Neural cell (in vitro differentiated cells): ENCODE results near the gene MZF1. TPM values are rescaled to one million over a fixed set of nuclear protein-coding genes. Genes with fewer than 3 reads are reported as not detected.

Experiments
- H2AFZ ChIP-seq: fragments of 200-600, 300-800 bp; sonication (generic), shearing (Covaris generic); 2 replicates; pipeline ENCODE4 v1.6.0; 2014; ENCODE audit warnings: low read depth, mild to moderate bottlenecking, antibody characterized with exemption, low read length, moderate library complexity
- H3F3A ChIP-seq: fragments of 200-600 bp; shearing (Covaris generic); 2 replicates; pipeline ENCODE4 v1.6.1; 2016; ENCODE audit warnings: mild to moderate bottlenecking, moderate library complexity, mixed read lengths, antibody characterized with exemption, low read length; ENCODE audit not compliant: insufficient read depth, poor library complexity, severe bottlenecking
- H3K27ac ChIP-seq: fragments of 200-600, 300-800 bp; sonication (generic), shearing (Covaris generic); 2 replicates; pipeline ENCODE4 v1.5.1; 2014; ENCODE audit warnings: mild to moderate bottlenecking, low read length, moderate library complexity
- H3K27me3 ChIP-seq: fragments of 300-800, 200-600 bp; sonication (generic), shearing (Covaris generic); 2 replicates; pipeline ENCODE4 v1.6.0; 2014; ENCODE audit warnings: mild to moderate bottlenecking, low read depth, low read length, moderate library complexity; ENCODE audit not compliant: insufficient read depth
- H3K36me3 ChIP-seq: fragments of 300-800, 200-600 bp; sonication (generic), shearing (Covaris generic); 2 replicates; pipeline ENCODE4 v1.5.1; 2014; ENCODE audit warnings: mild to moderate bottlenecking, antibody characterized with exemption, low read length, moderate library complexity; ENCODE audit not compliant: insufficient read depth
- H3K4me2 ChIP-seq: fragments of 300-800, 200-600 bp; sonication (generic), shearing (Covaris generic); 2 replicates; pipeline ENCODE4 v1.6.0; 2014; ENCODE audit warnings: mild to moderate bottlenecking, low read length
- H3K4me3 ChIP-seq: fragments of 300-800, 200-600 bp; sonication (generic), shearing (Covaris generic); 2 replicates; pipeline ENCODE4 v1.5.1; 2014; ENCODE audit warnings: mild to moderate bottlenecking, low read length, moderate library complexity
- H3K79me2 ChIP-seq: fragments of 200-600 bp; shearing (Covaris generic); replicated peaks from 2 replicates; pipeline ENCODE4 v1.6.0; 2014; ENCODE audit warnings: mild to moderate bottlenecking, low read length, moderate library complexity; ENCODE audit not compliant: insufficient read depth
- H3K9ac ChIP-seq: fragments of 300-800, 200-600 bp; sonication (generic), shearing (Covaris generic); 2 replicates; pipeline ENCODE4 v1.6.1; 2016; ENCODE audit warnings: mild to moderate bottlenecking, low read length, mixed read lengths
- H3K9me2 ChIP-seq: fragments of 200-600 bp; shearing (Covaris generic); 2 replicates; pipeline ENCODE4 v1.6.1; 2016; ENCODE audit warnings: mild to moderate bottlenecking, low read length, mixed read lengths; ENCODE audit not compliant: insufficient read depth
- H3K9me3 ChIP-seq: fragments of 200-600, 300-800 bp; sonication (generic), shearing (Covaris generic); 2 replicates; pipeline ENCODE4 v1.6.1; 2016; ENCODE audit warnings: mild to moderate bottlenecking, mixed run types, low read length, moderate library complexity, mixed read lengths
- H4K20me1 ChIP-seq: fragments of 200-600 bp; shearing (Covaris generic); 2 replicates; pipeline ENCODE4 v1.6.1; 2016; ENCODE audit warnings: mild to moderate bottlenecking, mixed run types; ENCODE audit not compliant: insufficient read depth
- CTCF ChIP-seq: fragments of 450-650 bp; IDR thresholded peaks from 2 replicates; pipeline ENCODE4 v1.5.1; 2014; ENCODE audit warnings: antibody characterized with exemption, mild to moderate bottlenecking, moderate library complexity; ENCODE audit not compliant: poor library complexity, severe bottlenecking
- EP300 ChIP-seq: fragments of 450-650 bp; conservative IDR thresholded peaks from 2 replicates; pipeline ENCODE4 v1.6.1; 2014; ENCODE audit warnings: antibody characterized with exemption, mild to moderate bottlenecking, moderate library complexity; ENCODE audit not compliant: poor library complexity, severe bottlenecking
- EZH2 ChIP-seq: fragments of 200-600, 300-800 bp; shearing (Covaris generic), sonication (generic); IDR thresholded peaks from 2 replicates; pipeline ENCODE4 v1.6.1; 2014; ENCODE audit warnings: antibody characterized with exemption, low read length, borderline replicate concordance, mild to moderate bottlenecking; ENCODE audit not compliant: insufficient read depth, poor library complexity, severe bottlenecking
- MXI1 ChIP-seq: fragments of 450-650 bp; conservative IDR thresholded peaks from 2 replicates; pipeline ENCODE4 v1.6.1; 2014; ENCODE audit warnings: antibody characterized with exemption, mild to moderate bottlenecking; ENCODE audit not compliant: poor library complexity, severe bottlenecking
- POLR2AphosphoS5 ChIP-seq: IDR thresholded peaks from 2 replicates; pipeline ENCODE4 v1.6.1; 2012
- RAD21 ChIP-seq: fragments of 450-650 bp; conservative IDR thresholded peaks from 2 replicates; pipeline ENCODE4 v1.6.1; 2014; ENCODE audit warnings: antibody characterized with exemption, mild to moderate bottlenecking, moderate library complexity
- SMC3 ChIP-seq: fragments of 450-650 bp; conservative IDR thresholded peaks from 2 replicates; pipeline ENCODE4 v1.6.1; 2014; ENCODE audit warnings: antibody characterized with exemption, mild to moderate bottlenecking, moderate library complexity; ENCODE audit not compliant: poor library complexity
- TAF1 ChIP-seq: IDR thresholded peaks from 2 replicates; pipeline ENCODE4 v1.6.1; 2012; ENCODE audit warnings: low read depth
- polyA plus RNA-seq: library from polyadenylated mRNA; depleted of rRNA; stranded (reverse); fragments of >200 nt; gene quantifications from 2 replicates; pipeline ENCODE4 v1.2.3, GENCODE V29; 2014
- TF ChIP-seq, protein P1 (sequence below): IDR thresholded peaks from 2 replicates; pipeline ENCODE4 v1.6.1; 2012; ENCODE audit warnings: borderline replicate concordance

MZF1 gene
- polyA plus RNA-seq, 1 donor from 2014 or later: 74.6 TPM

- no peaks in the 10 kb centered on the region for H4K20me1 ChIP-seq
- H3K9me3 ChIP-seq: no peaks in the 10 kb centered on the region
- H3K9ac ChIP-seq: peak overlapping the region; percentile 23
- H3K79me2 ChIP-seq: peaks cover 13% of the 10 kb centered on the region
- no peak overlapping the region for H2AFZ ChIP-seq
- H3F3A ChIP-seq: peaks cover 7% of the 10 kb centered on the region
- no peaks in the 10 kb centered on the region for H3K36me3 ChIP-seq
- no peak overlapping the region for H3K4me2 ChIP-seq
- peak overlapping the region; percentile 40 for H3K4me3 ChIP-seq
- no peaks in the 10 kb centered on the region for H3K9me2 ChIP-seq
- TF ChIP-seq TAF1 (no peak), MXI1 (no peak), POLR2AphosphoS5 (no peak), EP300 (no peak), CTCF (no peak), EZH2 (no peak), RAD21 (no peak), SMC3 (no peak)
- TF ChIP-seq, protein P1, sequence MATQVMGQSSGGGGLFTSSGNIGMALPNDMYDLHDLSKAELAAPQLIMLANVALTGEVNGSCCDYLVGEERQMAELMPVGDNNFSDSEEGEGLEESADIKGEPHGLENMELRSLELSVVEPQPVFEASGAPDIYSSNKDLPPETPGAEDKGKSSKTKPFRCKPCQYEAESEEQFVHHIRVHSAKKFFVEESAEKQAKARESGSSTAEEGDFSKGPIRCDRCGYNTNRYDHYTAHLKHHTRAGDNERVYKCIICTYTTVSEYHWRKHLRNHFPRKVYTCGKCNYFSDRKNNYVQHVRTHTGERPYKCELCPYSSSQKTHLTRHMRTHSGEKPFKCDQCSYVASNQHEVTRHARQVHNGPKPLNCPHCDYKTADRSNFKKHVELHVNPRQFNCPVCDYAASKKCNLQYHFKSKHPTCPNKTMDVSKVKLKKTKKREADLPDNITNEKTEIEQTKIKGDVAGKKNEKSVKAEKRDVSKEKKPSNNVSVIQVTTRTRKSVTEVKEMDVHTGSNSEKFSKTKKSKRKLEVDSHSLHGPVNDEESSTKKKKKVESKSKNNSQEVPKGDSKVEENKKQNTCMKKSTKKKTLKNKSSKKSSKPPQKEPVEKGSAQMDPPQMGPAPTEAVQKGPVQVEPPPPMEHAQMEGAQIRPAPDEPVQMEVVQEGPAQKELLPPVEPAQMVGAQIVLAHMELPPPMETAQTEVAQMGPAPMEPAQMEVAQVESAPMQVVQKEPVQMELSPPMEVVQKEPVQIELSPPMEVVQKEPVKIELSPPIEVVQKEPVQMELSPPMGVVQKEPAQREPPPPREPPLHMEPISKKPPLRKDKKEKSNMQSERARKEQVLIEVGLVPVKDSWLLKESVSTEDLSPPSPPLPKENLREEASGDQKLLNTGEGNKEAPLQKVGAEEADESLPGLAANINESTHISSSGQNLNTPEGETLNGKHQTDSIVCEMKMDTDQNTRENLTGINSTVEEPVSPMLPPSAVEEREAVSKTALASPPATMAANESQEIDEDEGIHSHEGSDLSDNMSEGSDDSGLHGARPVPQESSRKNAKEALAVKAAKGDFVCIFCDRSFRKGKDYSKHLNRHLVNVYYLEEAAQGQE: no peak
- no peaks in the 10 kb centered on the region for H3K27me3 ChIP-seq
- no peak overlapping the region for H3K27ac ChIP-seq
Observed at GRCh38 chr19:58514564-58515022, 58.5 kb downstream of the MZF1 start.

DNA sequence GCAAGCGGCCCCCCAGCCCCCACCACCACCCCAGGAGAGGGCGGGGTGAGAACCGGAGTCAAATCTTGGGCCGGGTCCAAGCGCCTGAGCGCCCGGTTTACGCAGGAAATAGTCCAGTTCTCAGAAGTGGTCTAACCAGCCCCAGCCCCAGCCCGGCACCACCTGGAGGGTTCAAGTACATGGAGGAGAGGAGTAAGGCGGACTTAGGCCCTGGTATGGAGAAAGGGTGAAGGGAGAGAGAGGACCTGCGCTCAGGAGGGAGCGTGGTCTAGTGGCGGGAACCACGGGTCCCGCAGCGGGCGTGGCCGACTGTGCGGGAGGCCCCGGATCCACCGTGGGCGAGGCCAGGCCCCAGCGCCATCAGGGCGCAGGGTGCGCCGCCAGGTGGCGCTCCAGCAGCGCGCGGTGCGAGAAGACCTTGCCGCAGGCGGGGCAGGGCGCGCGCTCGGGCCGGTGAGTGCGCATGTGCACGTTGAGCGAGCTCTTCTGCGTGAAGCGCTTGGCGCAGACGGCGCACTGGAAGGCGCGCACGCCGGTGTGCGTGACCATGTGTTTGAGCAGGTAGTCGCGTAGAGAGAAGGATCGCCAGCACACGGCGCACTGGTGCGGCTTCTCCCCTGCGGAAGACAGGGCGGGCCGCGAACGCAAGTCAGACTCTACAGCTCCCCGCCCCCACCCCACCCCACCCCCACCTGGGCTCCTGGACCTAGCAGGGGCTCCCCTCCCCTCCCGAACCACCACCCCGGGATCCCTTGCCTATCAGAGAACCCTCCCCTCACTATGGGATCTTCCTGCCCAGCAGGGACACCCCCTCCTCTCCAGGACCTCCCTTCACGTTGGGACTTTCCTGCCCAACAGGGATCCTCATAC lies 59.2 kb downstream of the MZF1 start:
- H3K79me2 ChIP-seq: peaks cover 13% of the 10 kb centered on the region
- H3K9me3 ChIP-seq: no peaks in the 10 kb centered on the region
- no peak overlapping the region for H3K4me2 ChIP-seq
- H3F3A ChIP-seq: peaks cover under 1% of the 10 kb centered on the region
- no peaks in the 10 kb centered on the region for H3K9me2 ChIP-seq
- H3K27ac ChIP-seq: peak overlapping the region; percentile 15
- H3K36me3 ChIP-seq: no peaks in the 10 kb centered on the region
- peak overlapping the region; percentile 23 for H3K9ac ChIP-seq
- peak; percentile 79 for TF ChIP-seq SMC3
- peak; percentile 78 for TF ChIP-seq RAD21
- peak; percentile 64 for TF ChIP-seq POLR2AphosphoS5
- no peak for TF ChIP-seq TAF1
- peak; percentile 92 for TF ChIP-seq CTCF
- TF ChIP-seq, protein P1: no peak
- no peak for TF ChIP-seq EZH2
- TF ChIP-seq MXI1: peak; percentile 68
- no peak for TF ChIP-seq EP300
- no peaks in the 10 kb centered on the region for H3K27me3 ChIP-seq
- no peaks in the 10 kb centered on the region for H4K20me1 ChIP-seq
- H3K4me3 ChIP-seq: peak overlapping the region; percentile 40
- no peak overlapping the region for H2AFZ ChIP-seq
